HTERT RPE-1 (cell line): ENCODE results near the gene CRB2.

ENCODE experiments used
- in situ Hi-C: fragments of 300-500 bp; cut with MboI; formaldehyde crosslinking; loops from 4 replicates; pipeline ENCODE4 v1.14.3; 2020; ENCODE audit warnings: low sequenced_read_pairs

Gene CRB2

GRCh38 chr9:123361731-123362510 is 5.9 kb downstream of the CRB2 start:
- in situ Hi-C loops: no loop called here

GRCh38 chr9:123362856-123363255 is 6.9 kb downstream of the CRB2 start:
- in situ Hi-C loops: no loop called here

- in situ Hi-C loops: no loop called here
These were observed 8.3 kb downstream of the CRB2 start for GRCh38 chr9:123364241-123364824.

GRCh38 chr9:123365287-123365880 is 9.4 kb downstream of the CRB2 start:
- in situ Hi-C loops: no loop called here

GRCh38 chr9:123365881-123366528 is 10.0 kb downstream of the CRB2 start:
- in situ Hi-C loops: no loop called here

- in situ Hi-C loops: no loop called here
These were observed 12.0 kb downstream of the CRB2 start for GRCh38 chr9:123368023-123368422.

- in situ Hi-C loops: no loop called here
These were observed 12.6 kb downstream of the CRB2 start for GRCh38 chr9:123368536-123369153.

GRCh38 chr9:123369296-123369695 is 13.3 kb downstream of the CRB2 start:
- in situ Hi-C loops: no loop called here

- in situ Hi-C loops: no loop called here
These were observed 14.1 kb downstream of the CRB2 start for GRCh38 chr9:123370108-123370507.

GRCh38 chr9:123370526-123371227 is 14.7 kb downstream of the CRB2 start:
- in situ Hi-C loops: no loop called here

- in situ Hi-C loops: no loop called here
These were observed 15.2 kb downstream of the CRB2 start for GRCh38 chr9:123371228-123371584.

GRCh38 chr9:123371805-123372590 is 16.0 kb downstream of the CRB2 start:
- in situ Hi-C loops: no loop called here

- in situ Hi-C loops: no loop called here
These were observed 16.9 kb downstream of the CRB2 start for GRCh38 chr9:123372766-123373446.

GRCh38 chr9:123373447-123373923 is 17.5 kb downstream of the CRB2 start:
- in situ Hi-C loops: no loop called here

GRCh38 chr9:123373946-123374345 is 17.9 kb downstream of the CRB2 start:
- in situ Hi-C loops: no loop called here

- in situ Hi-C loops: no loop called here
These were observed 19.6 kb downstream of the CRB2 start for GRCh38 chr9:123375469-123376132.

- in situ Hi-C loops: no loop called here
These were observed 20.4 kb downstream of the CRB2 start for GRCh38 chr9:123376218-123377071.
